ENCODE data around the gene TCF7L2.

The TCF7L2 gene

DNA sequence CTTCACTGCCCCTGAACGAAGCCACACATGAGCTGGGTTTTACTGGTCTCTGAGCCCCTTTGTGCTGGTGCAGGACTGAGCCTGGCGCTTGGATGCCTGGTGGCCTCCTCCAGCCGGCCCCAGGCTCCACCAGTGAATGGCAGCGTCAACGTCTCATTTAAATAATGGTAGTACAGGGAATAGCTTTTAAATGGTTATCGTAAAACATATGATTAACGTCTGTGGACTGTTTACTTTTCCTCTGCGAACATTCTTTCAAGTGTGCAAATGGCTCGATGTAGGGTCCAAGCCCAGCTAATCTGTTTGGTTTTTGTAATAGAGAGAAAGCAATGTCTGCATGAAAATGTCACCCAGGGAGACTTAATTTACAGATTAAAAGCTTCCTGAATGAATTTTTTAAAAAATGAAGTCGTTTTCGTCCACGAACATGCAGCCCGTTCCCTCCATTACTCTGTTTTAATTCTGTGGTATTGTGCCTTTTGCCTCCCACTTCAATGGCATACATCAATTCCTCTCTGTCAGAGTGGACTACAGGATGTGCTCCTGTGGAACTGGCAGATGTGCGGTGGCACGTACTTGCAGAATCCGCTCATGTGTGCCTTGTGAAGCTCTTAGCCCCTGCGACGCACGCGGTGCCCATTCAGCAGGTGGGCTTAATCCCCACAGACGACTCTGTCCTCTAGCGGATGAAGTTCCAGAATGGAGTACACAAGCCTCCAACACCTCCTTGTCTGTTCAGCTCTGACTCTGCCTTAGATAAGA lies 192.7 kb downstream of the TCF7L2 start:
- DNase-seq (ENCODE audit: low read depth in 3 of 3), result no peak

DNA sequence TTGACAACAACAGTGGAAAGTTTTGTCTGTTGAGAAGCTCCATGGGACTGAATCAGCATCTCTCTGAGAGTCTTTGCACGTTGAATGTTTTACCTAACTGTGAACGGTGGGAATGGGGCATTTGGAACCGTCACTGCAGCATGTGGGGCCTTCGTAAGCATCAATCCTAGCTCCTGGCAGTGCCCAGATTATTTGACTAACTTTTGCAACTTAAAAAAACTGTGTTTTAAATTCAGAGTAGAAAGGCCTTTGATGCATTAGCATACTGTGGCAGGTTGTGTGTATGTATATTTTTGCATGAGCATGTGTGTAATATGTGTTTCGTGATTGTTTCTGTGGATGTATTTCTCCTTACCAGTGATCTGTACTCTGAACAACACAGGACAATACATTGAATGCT lies 194.5 kb downstream of the TCF7L2 start:
- DNase-seq (ENCODE audit: low read depth in 3 of 3), result no peak

DNA sequence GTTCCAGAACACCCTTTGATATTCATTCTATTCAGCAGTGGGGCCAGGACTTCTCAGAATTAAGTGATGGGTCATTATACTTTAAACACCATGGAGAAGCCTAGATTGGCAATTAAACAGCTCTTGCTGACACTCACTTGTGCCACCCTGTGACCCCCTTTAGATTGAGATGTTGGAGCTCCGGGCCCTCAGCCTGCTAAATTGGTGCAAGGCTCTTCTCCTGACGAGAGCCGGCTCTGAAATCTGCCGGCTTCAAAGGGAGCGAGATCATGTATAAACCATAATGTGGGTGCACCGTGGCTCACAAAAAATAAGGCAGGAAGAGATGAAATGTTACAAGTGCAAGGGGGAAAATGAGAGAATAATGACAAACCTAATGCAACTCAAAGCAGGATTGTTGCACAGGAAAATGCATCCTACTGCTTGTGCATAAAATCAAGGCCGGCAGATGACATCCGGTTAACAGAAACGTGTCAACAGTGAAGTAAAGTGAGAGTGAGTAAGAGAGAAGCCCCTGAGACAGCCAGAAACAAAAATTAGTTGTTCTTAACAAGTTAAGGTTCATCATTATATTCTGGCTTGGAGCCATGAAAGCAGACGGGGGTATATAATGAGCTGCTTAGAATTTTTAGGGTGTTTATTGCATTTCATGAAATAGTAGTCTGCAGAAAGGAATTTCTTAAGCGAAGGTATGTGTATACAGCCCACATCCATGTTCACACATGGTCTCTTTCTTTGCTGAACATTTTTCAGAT lies 198.2 kb downstream of the TCF7L2 start:
- DNase-seq (ENCODE audit: low read depth in 3 of 3), result no peak

DNA sequence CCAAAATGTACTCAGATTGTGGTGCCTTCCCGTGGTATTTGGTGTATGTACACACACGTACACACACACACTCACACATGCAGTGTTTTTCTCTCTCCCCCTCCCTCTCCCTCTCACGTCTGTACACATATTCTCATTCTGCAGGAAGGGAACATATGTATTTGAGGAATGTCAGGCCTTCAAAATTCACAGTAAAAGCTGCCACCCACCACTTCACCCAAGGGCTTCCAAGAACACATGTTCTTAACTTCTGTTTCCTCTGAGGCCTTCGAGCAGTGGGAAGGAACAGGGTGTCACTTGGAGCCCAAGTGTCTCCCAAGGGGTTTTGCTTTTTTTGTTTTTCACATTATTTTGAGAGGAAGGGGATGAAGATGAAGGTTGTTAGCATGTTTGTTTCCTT lies 198.9 kb downstream of the TCF7L2 start:
- no peak for DNase-seq (ENCODE audit: low read depth in 3 of 3)

DNA sequence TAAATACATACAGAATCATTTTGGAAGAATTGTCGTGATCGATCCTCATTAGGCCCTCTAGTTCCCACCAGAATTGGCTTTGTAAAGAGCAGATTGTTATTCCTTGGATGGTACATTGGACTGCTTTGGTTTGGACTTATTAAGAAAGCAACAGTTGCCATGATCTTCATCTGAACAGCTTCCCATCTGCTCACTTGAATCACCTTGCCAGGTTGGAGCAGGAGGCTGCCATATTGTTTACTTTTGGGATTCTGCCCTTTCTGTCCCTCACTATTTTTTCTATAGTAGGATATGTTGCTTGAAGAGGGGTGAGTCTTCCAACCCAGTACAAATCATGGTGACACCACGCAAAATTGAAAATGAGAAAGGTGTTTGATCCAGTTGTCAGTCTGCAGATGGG lies 199.6 kb downstream of the TCF7L2 start:
- no peak for DNase-seq (ENCODE audit: low read depth in 3 of 3)

DNA sequence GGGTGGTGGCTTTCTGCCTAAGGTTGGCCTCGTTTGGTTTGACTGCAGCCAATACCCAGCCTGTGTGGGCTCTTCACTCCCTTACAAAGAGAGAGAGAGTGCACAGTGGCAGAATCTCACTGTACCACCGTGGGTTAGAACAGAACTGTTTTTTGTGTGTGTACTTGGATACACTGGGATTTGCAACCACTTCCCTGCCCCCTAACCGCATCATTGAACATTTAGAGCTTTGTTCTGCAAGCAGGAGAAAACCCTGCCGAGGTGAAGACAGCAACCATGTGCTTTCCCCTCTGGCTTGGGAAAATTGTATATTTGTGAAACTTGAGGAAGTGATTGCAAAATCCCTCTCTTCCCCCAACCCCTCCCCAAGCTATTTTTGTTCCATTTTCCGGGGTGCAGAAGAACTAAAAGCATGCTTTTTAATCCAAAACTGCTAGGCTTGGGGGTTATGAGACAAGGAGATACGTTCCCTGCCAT lies 201.2 kb downstream of the TCF7L2 start:
- no peak for DNase-seq (ENCODE audit: low read depth in 3 of 3)

DNA sequence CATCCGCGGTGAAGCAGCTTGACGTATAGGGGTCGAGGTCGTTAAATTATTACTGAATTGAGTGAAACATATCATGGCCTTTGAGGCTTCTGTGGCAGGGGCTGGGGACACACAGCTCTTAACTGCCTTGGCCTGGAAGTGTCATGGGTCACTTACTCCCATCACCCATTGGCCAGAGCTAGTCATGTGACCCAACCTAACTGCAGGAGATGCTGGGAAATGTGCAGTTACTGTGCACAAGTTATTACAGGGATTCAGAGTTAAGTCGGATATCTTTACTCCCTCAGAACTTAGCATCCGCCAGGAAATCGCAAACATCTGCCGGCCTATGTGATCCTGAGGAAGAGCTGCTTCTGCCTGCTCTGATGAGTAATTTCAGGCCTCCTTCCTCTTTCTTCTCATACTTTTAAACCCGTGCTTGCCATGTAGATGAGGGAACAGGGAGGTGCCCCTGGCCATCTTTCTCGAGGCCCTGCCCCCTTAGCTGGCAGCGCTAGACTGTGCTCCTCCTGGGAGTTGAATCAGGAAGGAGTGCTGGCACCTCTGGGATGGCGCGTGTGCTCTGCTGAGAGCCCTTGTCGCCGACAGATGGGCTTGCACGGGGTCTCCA lies 203.6 kb downstream of the TCF7L2 start:
- DNase-seq (ENCODE audit: low read depth in 3 of 3), result no peak

DNA sequence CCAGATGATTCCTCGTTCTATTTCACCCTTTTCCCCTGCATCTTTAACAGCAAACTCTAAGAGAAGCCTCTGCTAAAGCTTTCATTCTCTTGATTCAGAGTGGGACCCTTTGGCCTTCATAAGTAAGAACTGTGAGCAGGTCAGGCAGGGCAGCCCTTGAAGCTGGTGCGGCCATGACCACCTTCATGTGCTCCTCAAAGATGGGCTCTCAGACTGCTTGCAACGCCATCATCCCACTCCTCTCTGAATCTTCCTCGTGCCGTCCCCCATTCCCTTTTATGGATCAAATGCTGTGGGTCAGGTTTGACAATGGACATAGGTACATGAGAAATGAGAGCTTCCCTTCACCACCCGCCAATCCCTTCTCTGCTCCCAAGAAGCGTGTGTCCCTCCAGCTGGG lies 207.4 kb downstream of the TCF7L2 start:
- DNase-seq (ENCODE audit: low read depth in 3 of 3), result no peak

DNA sequence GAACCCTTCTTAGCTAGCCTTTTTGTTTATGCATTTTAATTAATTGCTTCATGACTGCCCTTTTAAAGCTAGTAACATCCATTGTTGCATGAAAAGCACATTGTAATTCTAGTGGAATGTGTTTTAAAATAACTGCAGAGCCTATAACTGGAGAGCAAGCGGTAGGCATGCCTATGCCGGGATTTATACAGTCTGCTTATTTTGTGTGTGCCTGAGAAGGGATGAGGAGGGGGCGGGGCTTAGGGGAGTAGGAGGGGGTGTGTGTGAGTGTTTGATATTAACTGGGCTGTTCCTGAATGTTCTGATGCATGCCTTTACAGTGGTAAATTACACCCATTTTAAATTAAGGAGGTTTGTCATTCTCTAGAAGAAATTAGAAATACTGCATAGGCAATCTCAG lies 208.1 kb downstream of the TCF7L2 start:
- DNase-seq (ENCODE audit: low read depth in 3 of 3), result no peak

DNA sequence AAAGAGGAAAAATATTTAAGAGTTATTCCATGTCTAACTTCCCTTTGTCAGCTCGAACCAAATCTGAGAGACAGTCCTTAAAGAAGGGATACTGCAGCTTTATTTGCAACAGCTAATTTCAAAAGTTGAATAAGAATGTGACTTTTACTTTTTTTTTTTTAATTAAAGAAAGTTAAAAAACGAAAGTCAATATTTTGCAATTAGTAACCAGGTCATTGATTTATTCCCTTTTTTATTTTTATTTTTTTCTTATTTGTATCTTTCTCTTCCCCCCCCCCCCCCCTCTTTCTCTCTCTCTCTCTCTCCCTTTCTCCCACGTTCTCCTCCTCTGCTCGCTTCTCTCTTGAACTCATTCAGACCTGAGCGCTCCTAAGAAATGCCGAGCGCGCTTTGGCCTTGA lies 209.5 kb downstream of the TCF7L2 start:
- no peak for DNase-seq (ENCODE audit: low read depth in 3 of 3)

DNA sequence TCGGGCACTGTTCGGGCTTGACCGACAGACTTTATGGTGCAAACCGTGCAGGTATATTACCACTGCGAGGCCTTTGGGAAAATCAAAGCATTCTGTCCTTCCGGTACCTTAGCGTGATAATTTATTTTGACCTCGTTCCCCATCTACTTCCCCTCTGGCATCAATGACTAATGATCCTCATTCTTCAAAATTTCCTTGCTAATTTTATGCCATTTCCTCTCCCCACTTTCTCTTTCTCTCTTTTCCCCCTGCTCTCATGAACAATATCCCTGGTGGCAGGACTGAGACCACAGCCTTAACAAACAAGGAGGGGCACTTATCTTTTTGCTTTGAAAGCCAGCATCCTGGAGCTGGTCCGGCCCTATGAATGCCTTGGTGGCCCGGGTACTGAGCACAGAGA lies 210.6 kb downstream of the TCF7L2 start:
- no peak for DNase-seq (ENCODE audit: low read depth in 3 of 3)

DNA sequence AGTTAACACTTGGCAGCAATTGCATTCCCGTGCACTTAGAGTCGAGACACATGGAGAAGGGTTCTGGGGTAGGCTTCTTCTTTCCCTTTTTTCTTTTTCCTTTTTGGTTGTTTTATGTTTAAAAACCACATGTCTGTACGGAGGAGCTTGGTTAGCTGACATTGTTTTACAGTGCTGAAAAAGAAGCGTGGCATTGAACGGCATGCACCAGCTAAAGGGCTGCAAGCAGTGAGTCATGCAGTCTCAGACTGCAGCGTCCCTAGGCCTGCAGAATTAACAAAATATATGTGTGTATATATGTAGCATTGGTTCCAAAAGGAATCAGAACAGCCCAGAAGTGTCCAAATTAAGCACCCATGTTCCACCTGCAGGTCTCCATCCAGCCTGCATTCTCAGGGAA lies 211.0 kb downstream of the TCF7L2 start:
- no peak for DNase-seq (ENCODE audit: low read depth in 3 of 3)

DNA sequence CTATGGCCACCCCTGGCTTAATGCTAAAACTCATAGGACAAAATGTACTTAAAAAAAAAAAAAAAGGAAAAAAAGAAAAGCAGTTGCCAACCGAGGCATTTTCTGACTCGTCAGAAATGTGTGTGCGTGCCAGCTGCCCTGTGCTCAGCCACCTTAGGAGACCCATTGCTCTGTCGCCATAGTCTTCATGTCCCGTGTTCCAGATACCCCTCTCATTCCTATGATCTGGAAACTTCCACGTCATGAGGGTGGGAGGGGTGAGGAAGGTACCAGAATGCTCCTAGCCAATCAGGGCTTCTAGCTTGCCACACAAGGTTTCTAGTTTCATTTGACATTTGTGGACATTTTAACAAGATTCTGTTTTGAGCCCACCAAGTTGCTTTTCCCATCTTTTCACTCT lies 212.9 kb downstream of the TCF7L2 start:
- no peak for DNase-seq (ENCODE audit: low read depth in 3 of 3)

DNA sequence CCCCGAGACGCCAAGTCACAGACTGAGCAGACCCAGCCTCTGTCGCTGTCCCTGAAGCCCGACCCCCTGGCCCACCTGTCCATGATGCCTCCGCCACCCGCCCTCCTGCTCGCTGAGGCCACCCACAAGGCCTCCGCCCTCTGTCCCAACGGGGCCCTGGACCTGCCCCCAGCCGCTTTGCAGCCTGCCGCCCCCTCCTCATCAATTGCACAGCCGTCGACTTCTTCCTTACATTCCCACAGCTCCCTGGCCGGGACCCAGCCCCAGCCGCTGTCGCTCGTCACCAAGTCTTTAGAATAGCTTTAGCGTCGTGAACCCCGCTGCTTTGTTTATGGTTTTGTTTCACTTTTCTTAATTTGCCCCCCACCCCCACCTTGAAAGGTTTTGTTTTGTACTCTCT lies 215.6 kb downstream of the TCF7L2 start:
- DNase-seq (ENCODE audit: low read depth in 3 of 3), result no peak

DNA sequence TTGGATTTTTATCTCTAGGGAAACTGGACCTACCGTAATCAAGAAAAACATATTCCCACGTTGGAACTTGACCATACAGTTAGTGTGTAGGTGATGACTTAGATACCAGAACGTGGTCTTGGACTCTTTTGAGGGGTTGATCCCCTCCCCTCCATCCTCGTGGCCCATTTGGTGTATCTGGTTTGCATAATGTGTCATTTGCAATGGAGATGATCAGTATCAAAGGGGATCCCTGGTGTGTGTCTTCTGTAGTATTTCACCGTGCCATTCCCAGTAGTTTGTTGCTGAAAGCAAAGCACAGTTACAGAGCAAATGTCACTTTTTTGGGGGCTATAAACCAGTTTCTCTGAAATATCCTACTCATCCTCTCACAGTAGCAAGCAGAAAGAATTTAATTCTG lies 217.7 kb downstream of the TCF7L2 start:
- DNase-seq (ENCODE audit: low read depth in 3 of 3), result no peak

DNA sequence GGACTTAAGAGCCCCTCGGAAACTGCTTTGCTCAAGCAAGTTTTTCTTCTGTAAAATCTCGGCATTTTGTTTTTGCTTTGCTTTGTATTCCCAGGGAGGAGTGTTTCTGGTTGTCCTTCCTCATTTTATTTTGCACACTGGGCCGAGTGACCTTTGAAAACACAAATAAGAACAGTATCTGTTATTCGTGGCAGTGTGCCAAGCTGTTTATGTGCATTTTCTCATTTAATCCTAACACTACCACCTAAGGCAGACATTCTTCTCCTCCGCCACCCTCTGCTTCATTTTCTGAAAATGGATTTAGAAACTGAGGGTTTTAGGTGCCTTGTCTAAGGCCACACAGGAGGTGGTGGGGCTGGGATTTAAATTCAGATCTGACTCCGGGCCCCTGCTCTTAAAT lies 218.5 kb downstream of the TCF7L2 start:
- DNase-seq (ENCODE audit: low read depth in 3 of 3), result no peak

DNA sequence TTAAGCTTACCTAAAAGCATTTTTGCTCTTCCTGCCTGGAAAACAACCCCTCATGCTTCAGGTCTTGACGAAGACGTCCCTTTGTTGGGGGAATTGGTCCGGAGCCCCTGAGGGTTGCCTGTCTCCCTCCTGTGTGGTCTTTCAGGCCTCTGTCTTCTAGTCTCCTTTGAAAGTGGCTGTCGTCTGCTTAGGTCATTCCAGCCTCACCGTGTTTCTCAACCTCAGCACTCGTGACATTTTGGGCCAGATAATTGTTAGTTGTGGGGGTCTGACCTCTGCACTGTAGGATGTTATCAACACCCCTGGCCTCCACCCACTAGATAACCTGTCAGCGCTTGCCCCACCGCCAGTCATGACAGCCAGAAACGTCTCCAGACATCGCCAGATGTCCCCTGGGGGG lies 219.1 kb downstream of the TCF7L2 start:
- no peak for DNase-seq (ENCODE audit: low read depth in 3 of 3)

DNA sequence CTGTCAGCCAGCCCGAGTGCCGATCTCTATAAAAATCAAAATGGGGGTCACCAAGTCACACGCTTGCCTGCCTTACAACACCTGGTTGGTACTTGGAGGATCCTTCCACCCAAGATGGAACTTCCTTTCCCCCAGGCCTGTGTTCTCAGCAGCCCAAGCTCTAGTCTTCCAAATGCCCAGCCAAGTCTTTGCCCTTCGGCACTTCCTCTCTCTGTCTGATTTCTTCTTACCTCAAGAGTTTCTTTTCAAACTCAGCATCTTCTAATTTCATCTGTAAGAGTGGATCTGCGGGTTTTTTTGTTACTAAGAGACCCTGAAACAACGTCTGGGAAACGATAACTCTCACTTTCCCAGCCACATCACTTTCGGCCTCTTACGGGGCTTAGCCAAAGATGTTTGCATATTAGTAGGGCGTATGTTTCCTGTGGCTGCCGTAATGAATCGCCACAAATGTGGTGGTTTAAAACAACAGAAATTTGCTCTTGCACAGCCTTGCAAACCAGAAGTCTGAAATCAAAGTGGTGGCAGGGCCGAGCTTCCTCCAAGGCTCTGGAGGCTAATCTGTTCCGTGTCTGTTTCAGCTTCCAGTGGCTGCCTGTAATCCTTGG lies 219.9 kb downstream of the TCF7L2 start:
- no peak for DNase-seq (ENCODE audit: low read depth in 3 of 3)

DNA sequence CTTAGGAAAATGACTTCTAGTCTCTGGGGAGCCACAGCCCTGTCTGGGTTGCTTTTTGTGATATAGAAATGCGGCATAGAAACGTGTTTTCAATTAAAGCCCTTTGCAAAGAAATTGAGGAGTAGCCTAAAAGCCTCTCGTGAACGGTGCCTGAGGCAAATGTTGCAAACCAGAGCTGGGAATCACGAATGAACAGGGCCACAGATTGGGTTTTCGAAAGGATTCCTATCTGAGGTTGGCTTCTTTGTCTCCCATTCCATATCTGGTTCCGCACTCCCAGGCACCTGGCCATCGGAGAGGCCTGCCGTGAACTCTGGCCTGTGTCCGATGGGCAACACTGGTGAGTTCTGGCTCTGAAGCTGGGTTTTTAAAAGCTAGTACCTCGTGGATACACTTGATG lies 221.6 kb downstream of the TCF7L2 start:
- DNase-seq (ENCODE audit: low read depth in 3 of 3), result no peak

DNA sequence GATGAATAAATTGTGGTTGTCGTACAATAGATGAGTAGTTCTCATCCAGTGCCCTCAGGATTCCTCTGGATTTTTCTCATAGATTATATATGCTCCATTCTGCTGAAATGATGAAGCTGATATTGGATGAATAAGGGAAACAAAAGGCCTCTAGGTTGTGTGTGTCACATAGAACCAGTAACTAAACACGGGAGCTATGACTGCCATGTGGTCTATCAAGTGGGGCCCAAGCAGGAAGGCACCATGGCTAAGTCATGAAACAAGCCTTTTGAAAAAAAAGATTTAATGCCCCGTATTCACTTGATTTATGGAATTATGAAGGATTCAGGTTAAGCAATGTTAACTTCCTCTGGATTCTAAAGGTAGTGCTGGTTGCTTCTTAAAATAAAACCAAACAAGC lies 225.1 kb downstream of the TCF7L2 start:
- DNase-seq (ENCODE audit: low read depth in 3 of 3), result no peak

DNA sequence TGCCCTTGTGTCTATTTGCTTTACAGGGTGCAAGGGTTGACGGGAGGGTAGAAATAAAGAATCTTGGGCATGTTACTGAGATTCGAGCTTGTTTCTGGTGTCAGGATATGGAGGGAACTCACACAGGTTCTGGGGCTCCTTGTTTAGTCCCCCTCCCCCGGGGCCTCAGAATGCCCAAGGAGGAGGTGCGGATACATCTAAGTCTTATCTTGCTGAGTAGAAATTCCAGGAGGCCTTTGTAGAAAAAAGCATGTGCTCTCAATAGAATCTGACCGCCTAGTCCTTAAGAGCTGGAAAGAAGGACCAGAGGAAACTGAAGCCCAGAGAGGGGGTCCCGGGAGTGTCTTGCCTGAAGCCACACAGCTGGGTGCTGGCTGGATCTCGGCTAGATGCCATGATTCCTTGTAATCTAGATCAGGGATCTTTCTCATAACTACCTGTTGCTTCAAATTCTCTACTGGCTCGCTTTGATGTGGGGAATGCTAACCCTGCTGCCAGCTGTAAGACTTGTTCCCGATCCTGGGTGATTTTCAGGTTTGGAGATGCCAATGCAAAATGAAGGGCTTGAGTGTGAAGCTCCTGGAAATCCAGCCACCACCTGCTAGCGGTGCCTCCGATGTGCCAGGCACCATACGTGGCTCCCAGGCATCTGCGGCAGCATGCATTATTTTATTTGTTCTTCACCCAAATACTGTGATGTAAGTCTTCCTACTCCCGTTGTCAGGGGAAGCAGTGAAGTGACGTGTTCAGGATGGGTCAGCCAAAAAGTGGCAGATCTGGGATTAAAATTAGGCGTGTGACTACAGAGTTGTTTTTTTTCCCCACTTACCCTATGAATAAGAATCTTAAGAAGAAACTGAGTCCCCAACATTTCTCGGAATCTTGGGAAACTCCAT lies 226.0 kb downstream of the TCF7L2 start:
- DNase-seq (ENCODE audit: low read depth in 3 of 3), result no peak
